DOHH2 (cell line): ENCODE results near the gene EPHA4.

Experiments
- H3F3A ChIP-seq: fragments of 200-600 bp; sonication (generic), shearing (Covaris generic); 2 replicates; pipeline ENCODE4 v1.6.0; 2016; ENCODE audit warnings: antibody characterized with exemption, mild to moderate bottlenecking; ENCODE audit not compliant: control insufficient read depth, insufficient read depth
- H3K27ac ChIP-seq: fragments of 200-600 bp; sonication (generic); 2 replicates; pipeline ENCODE4 v1.5.1; 2014; ENCODE audit warnings: low read depth, mild to moderate bottlenecking, low read length, moderate library complexity
- H3K27me3 ChIP-seq: fragments of 200-600 bp; sonication (generic); 2 replicates; pipeline ENCODE4 v1.6.1; 2014; ENCODE audit warnings: mild to moderate bottlenecking, low read length, mixed read lengths; ENCODE audit not compliant: control insufficient read depth
- H3K36me3 ChIP-seq: fragments of 200-600 bp; sonication (generic); 2 replicates; pipeline ENCODE4 v1.6.1; 2014; ENCODE audit warnings: mild to moderate bottlenecking, low read length, moderate library complexity, mixed read lengths; ENCODE audit not compliant: control insufficient read depth
- H3K4me1 ChIP-seq: fragments of 200-600 bp; sonication (generic); 2 replicates; pipeline ENCODE4 v1.6.1; 2014; ENCODE audit warnings: mild to moderate bottlenecking, low read length, mixed read lengths; ENCODE audit not compliant: control insufficient read depth
- H3K4me2 ChIP-seq: fragments of 200-600 bp; sonication (generic); 2 replicates; pipeline ENCODE4 v1.6.0; 2014; ENCODE audit warnings: mild to moderate bottlenecking, low read length, moderate library complexity
- H3K4me3 ChIP-seq: fragments of 200-600 bp; sonication (generic); 2 replicates; pipeline ENCODE4 v1.5.1; 2014; ENCODE audit warnings: mild to moderate bottlenecking, low read length, mixed read lengths
- H3K79me2 ChIP-seq: fragments of 200-600 bp; sonication (generic); 2 replicates; pipeline ENCODE4 v1.6.1; 2014; ENCODE audit warnings: mild to moderate bottlenecking, low read length, mixed read lengths; ENCODE audit not compliant: control insufficient read depth
- H3K9me2 ChIP-seq: fragments of 200-600 bp; sonication (generic); replicated peaks from 2 replicates; pipeline ENCODE4 v1.6.1; 2014; ENCODE audit warnings: mild to moderate bottlenecking, low read length, mixed read lengths; ENCODE audit not compliant: control insufficient read depth
- H3K9me3 ChIP-seq: fragments of 200-600 bp; sonication (generic); 2 replicates; pipeline ENCODE4 v1.6.1; 2014; ENCODE audit warnings: antibody characterized with exemption, low read length, mixed read lengths; ENCODE audit not compliant: control insufficient read depth, insufficient read depth
- H4K20me1 ChIP-seq: fragments of 200-600 bp; sonication (generic); 2 replicates; pipeline ENCODE4 v1.6.0; 2014; ENCODE audit warnings: low read depth, mild to moderate bottlenecking, antibody characterized with exemption, low read length, moderate library complexity; ENCODE audit not compliant: control insufficient read depth, insufficient read depth
- EZH2phosphoT487 ChIP-seq: fragments of 200-600 bp; sonication (generic); IDR thresholded peaks from 2 replicates; pipeline ENCODE4 v1.6.1; 2017; ENCODE audit warnings: borderline replicate concordance, mild to moderate bottlenecking, antibody characterized with exemption, low read length, moderate library complexity, mixed read lengths
- TF ChIP-seq, protein P1 (sequence below): fragments of 200-600 bp; sonication (generic); IDR thresholded peaks from one replicate; pipeline ENCODE4 v1.5.1; 2014; ENCODE audit warnings: antibody characterized with exemption, mild to moderate bottlenecking, low read depth, low read length; ENCODE audit not compliant: poor library complexity, severe bottlenecking

EPHA4 gene

DNA sequence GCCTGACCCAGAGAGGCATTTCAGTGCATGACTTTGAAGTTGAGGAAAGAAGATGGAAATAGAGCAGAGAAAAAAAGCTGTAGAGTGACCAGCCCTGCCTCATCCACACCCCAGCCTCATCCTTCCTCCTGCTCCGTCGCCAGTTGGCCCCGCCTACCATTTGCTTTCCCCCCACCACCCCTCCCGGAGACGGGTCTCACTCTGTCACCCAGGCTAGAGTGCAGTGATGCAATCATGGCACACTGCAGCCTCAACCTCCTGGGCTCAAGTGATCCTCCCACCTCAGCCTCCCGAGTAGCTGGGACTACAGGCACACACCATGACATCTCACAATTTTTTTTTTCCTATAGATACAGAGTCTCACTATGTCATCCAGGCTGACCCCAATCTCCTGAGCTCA, 200.8 kb downstream of the EPHA4 start:
- no peak overlapping the region for H3K4me3 ChIP-seq
- no peak overlapping the region for H3K4me2 ChIP-seq
- no peaks in the 10 kb centered on the region for H3K4me1 ChIP-seq
- no peaks in the 10 kb centered on the region for H3K9me2 ChIP-seq
- no peaks in the 10 kb centered on the region for H3K79me2 ChIP-seq
- TF ChIP-seq, protein P1, sequence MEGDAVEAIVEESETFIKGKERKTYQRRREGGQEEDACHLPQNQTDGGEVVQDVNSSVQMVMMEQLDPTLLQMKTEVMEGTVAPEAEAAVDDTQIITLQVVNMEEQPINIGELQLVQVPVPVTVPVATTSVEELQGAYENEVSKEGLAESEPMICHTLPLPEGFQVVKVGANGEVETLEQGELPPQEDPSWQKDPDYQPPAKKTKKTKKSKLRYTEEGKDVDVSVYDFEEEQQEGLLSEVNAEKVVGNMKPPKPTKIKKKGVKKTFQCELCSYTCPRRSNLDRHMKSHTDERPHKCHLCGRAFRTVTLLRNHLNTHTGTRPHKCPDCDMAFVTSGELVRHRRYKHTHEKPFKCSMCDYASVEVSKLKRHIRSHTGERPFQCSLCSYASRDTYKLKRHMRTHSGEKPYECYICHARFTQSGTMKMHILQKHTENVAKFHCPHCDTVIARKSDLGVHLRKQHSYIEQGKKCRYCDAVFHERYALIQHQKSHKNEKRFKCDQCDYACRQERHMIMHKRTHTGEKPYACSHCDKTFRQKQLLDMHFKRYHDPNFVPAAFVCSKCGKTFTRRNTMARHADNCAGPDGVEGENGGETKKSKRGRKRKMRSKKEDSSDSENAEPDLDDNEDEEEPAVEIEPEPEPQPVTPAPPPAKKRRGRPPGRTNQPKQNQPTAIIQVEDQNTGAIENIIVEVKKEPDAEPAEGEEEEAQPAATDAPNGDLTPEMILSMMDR, result no peak
- no peak for TF ChIP-seq EZH2phosphoT487
- H3K27me3 ChIP-seq, result no peaks in the 10 kb centered on the region
- H3K36me3 ChIP-seq, result no peaks in the 10 kb centered on the region
- H3K9me3 ChIP-seq, result no peaks in the 10 kb centered on the region
- no peaks in the 10 kb centered on the region for H4K20me1 ChIP-seq
- H3K27ac ChIP-seq, result no peak overlapping the region
- H3F3A ChIP-seq, result no peaks in the 10 kb centered on the region

DNA sequence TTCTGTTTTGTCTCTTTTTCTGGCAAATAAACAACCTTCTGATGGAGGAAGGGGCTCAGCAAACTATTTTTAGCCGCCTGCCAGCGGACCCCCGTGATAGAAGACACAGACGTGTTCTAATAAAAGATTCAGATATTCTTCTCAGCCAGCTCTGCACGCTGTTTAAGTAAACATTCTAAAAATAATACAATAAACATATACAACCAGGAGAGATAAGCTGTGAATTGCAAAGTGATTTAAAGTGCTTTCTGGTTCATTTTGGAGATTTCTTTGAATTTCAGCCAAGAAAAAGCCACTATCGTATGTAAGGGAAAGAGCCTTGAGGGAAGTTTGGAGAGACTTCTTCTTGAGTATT, 201.3 kb downstream of the EPHA4 start:
- Histone ChIP-seq H4K20me1 (no peaks in the 10 kb centered on the region), H3K27ac (no peak overlapping the region), H3K4me3 (no peak overlapping the region), H3K36me3 (no peaks in the 10 kb centered on the region), H3K9me2 (no peaks in the 10 kb centered on the region), H3F3A (no peaks in the 10 kb centered on the region), H3K4me2 (no peak overlapping the region), H3K4me1 (no peaks in the 10 kb centered on the region), H3K27me3 (no peaks in the 10 kb centered on the region), H3K9me3 (no peaks in the 10 kb centered on the region), H3K79me2 (no peaks in the 10 kb centered on the region)
- no peak for TF ChIP-seq EZH2phosphoT487
- TF ChIP-seq, protein P1, result no peak

DNA sequence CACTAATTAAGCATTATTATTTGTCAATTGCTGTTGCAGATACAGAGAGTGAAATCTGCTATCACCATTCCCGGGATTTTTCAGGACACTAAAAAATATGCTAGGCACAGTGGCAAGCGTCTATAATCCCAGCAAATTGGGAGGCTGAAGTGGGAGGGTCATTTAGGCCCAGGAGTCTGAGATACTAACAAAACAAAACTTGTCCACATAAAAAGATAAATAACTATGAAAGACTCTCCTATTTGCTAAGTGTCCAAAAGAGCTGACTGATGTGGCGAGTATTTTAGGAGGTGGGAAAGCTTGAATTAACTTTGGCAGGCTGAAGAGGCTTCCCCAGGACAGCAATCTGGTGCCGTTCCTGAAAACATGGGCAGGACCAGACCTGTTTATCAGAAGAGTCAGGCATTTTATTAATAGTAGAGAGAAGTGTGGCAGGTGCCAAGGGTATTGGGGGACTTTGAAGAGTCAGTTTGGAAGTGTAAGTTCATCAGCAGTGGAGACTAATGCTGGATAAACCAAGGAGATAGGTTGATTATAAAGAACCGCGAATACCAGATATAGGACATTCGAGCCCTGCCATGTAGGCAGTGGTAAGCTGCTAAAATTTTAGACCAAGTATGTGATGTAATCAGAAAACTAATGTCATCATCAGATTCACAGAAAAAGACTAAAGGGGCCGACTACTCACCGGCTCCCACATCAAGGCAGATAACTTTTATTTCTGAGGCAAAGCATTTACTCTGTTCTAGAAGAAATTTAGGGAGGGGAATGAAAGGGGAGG, 201.8 kb downstream of the EPHA4 start:
- no peaks in the 10 kb centered on the region for H3K4me1 ChIP-seq
- TF ChIP-seq, protein P1, result no peak
- no peak for TF ChIP-seq EZH2phosphoT487
- no peak overlapping the region for H3K4me3 ChIP-seq
- no peaks in the 10 kb centered on the region for H3K9me3 ChIP-seq
- H3K27me3 ChIP-seq, result no peaks in the 10 kb centered on the region
- no peak overlapping the region for H3K27ac ChIP-seq
- H3F3A ChIP-seq, result no peaks in the 10 kb centered on the region
- no peaks in the 10 kb centered on the region for H4K20me1 ChIP-seq
- no peaks in the 10 kb centered on the region for H3K36me3 ChIP-seq
- H3K79me2 ChIP-seq, result no peaks in the 10 kb centered on the region
- no peaks in the 10 kb centered on the region for H3K9me2 ChIP-seq
- no peak overlapping the region for H3K4me2 ChIP-seq
